ENCODE measurements around the gene KRT222. TPM values are rescaled to one million over a fixed set of nuclear protein-coding genes. Genes with fewer than 3 reads are reported as not detected.

The KRT222 gene
- total RNA-seq, 1 donor from 2014 or later, result not detected

GRCh38 chr17:40608061-40608581, 56.9 kb downstream of the KRT222 start:
- Histone ChIP-seq H3K4me3 (ENCODE audit: low read depth, low read length) (no peak overlapping the region), H3K27me3 (ENCODE audit: control insufficient read depth, insufficient read depth, low read length) (no peaks in the 10 kb centered on the region), H3K36me3 (ENCODE audit: control insufficient read depth, insufficient read depth, low read length) (no peaks in the 10 kb centered on the region)
- DNase-seq (ENCODE audit: low read depth), result no peak
- TF ChIP-seq CTCF (IDR thresholded peaks at IDR 0.05; ENCODE audit: insufficient read depth, low read length, severe bottlenecking), result no peak
- no peak for FAIRE-seq

GRCh38 chr17:40607641-40608040, 57.3 kb downstream of the KRT222 start:
- no peak for TF ChIP-seq CTCF (IDR thresholded peaks at IDR 0.05; ENCODE audit: insufficient read depth, low read length, severe bottlenecking)
- FAIRE-seq (no peak), DNase-seq (ENCODE audit: low read depth) (no peak)
- H3K27me3 ChIP-seq (ENCODE audit: control insufficient read depth, insufficient read depth, low read length), result no peaks in the 10 kb centered on the region
- H3K36me3 ChIP-seq (ENCODE audit: control insufficient read depth, insufficient read depth, low read length), result no peaks in the 10 kb centered on the region
- H3K4me3 ChIP-seq (ENCODE audit: low read depth, low read length), result no peak overlapping the region

- H3K27me3 ChIP-seq (ENCODE audit: control insufficient read depth, insufficient read depth, low read length), result no peaks in the 10 kb centered on the region
- no peak for TF ChIP-seq CTCF (IDR thresholded peaks at IDR 0.05; ENCODE audit: insufficient read depth, low read length, severe bottlenecking)
- no peak overlapping the region for H3K4me3 ChIP-seq (ENCODE audit: low read depth, low read length)
- FAIRE-seq (no peak), DNase-seq (ENCODE audit: low read depth) (no peak)
- H3K36me3 ChIP-seq (ENCODE audit: control insufficient read depth, insufficient read depth, low read length), result no peaks in the 10 kb centered on the region
These were observed 58.2 kb downstream of the KRT222 start for GRCh38 chr17:40606548-40607353.

- no peaks in the 10 kb centered on the region for H3K36me3 ChIP-seq (ENCODE audit: control insufficient read depth, insufficient read depth, low read length)
- H3K27me3 ChIP-seq (ENCODE audit: control insufficient read depth, insufficient read depth, low read length), result no peaks in the 10 kb centered on the region
- DNase-seq (ENCODE audit: low read depth) (no peak), FAIRE-seq (no peak)
- no peak overlapping the region for H3K4me3 ChIP-seq (ENCODE audit: low read depth, low read length)
- no peak for TF ChIP-seq CTCF (IDR thresholded peaks at IDR 0.05; ENCODE audit: insufficient read depth, low read length, severe bottlenecking)
These were observed 59.7 kb downstream of the KRT222 start for GRCh38 chr17:40605306-40605705.

Other genes with a start within 250 kb of the KRT222 start
- gene TOP2A, start 247.3 kb downstream of the KRT222 start, total RNA-seq, result 0.79 and 2.0 TPM in 2 replicates
- gene IGFBP4, start 221.7 kb downstream of the KRT222 start, total RNA-seq, result 17.3 and 21.9 TPM in 2 replicates
- gene TNS4, start 163.6 kb downstream of the KRT222 start, total RNA-seq, result 22.0 and 27.1 TPM in 2 replicates
- gene CCR7, start 99.7 kb downstream of the KRT222 start, total RNA-seq, result not detected in 2 replicates
- gene SMARCE1, start 17.4 kb downstream of the KRT222 start, total RNA-seq, result 49.2 and 75.5 TPM in 2 replicates
- gene KRT24, start 38.6 kb upstream of the KRT222 start, total RNA-seq, result 1.6 and 9.1 TPM in 2 replicates
- not detected in 2 replicates for gene KRT25, start 90.2 kb upstream of the KRT222 start, total RNA-seq
- not detected in 2 replicates for gene KRT26, start 107.0 kb upstream of the KRT222 start, total RNA-seq
- not detected in 2 replicates for gene KRT27, start 117.4 kb upstream of the KRT222 start, total RNA-seq
- gene KRT28, start 134.8 kb upstream of the KRT222 start, total RNA-seq, result not detected in 2 replicates
- gene KRT10, start 157.4 kb upstream of the KRT222 start, total RNA-seq, result 5.8 and 6.3 TPM in 2 replicates
- not detected in 2 replicates for gene KRT12, start 202.0 kb upstream of the KRT222 start, total RNA-seq
- not detected in 2 replicates for gene KRT20, start 220.1 kb upstream of the KRT222 start, total RNA-seq

All from bronchial epithelial cell (primary cell).